ENCODE data around the gene CADPS2.

Gene CADPS2

DNA sequence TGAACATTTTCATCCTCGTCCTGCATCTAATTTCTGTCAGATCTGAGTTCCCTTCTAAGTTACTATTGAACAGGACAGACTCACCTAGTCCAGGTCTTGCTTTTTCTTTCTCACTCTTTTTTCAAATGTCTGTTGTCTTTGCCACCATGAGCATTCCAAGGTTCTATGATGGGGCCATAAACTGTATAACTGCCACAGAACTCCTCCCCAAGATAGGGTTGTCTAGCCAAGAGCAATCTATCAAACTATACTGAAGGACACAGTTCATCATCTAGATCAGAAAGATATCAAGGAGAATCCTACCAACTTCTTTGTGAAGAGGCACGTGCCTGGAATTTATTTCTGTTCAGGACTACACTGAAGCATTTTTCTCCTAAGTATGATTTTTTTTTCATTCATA lies 531.6 kb downstream of the CADPS2 start:
- H3K79me2 ChIP-seq (ENCODE audit: insufficient read depth, low read length): no peaks in the 10 kb centered on the region
- no peaks in the 10 kb centered on the region for H3F3A ChIP-seq (ENCODE audit: insufficient read depth)
- H4K20me1 ChIP-seq (ENCODE audit: low read depth, low read length): no peaks in the 10 kb centered on the region
- H2AFZ ChIP-seq (ENCODE audit: low read depth, low read length, severe bottlenecking): no peak overlapping the region
- no peak overlapping the region for H3K9ac ChIP-seq (ENCODE audit: low read length)
- TF ChIP-seq EZH2phosphoT487 (conservative IDR thresholded peaks at IDR 0.05; ENCODE audit: low read length): no peak
- TF ChIP-seq, protein P1, sequence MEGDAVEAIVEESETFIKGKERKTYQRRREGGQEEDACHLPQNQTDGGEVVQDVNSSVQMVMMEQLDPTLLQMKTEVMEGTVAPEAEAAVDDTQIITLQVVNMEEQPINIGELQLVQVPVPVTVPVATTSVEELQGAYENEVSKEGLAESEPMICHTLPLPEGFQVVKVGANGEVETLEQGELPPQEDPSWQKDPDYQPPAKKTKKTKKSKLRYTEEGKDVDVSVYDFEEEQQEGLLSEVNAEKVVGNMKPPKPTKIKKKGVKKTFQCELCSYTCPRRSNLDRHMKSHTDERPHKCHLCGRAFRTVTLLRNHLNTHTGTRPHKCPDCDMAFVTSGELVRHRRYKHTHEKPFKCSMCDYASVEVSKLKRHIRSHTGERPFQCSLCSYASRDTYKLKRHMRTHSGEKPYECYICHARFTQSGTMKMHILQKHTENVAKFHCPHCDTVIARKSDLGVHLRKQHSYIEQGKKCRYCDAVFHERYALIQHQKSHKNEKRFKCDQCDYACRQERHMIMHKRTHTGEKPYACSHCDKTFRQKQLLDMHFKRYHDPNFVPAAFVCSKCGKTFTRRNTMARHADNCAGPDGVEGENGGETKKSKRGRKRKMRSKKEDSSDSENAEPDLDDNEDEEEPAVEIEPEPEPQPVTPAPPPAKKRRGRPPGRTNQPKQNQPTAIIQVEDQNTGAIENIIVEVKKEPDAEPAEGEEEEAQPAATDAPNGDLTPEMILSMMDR (IDR thresholded peaks at IDR 0.05; ENCODE audit: insufficient read depth, low read length, poor library complexity, severe bottlenecking): no peak
- no peaks in the 10 kb centered on the region for H3K9me2 ChIP-seq (replicated peaks; ENCODE audit: insufficient read depth, low read length)
- no peak overlapping the region for H3K4me2 ChIP-seq (ENCODE audit: low read depth, low read length, poor library complexity, severe bottlenecking)
- no peak overlapping the region for H3K27ac ChIP-seq (ENCODE audit: low read depth, low read length)
- no peaks in the 10 kb centered on the region for H3K9me3 ChIP-seq (ENCODE audit: insufficient read depth, low read length)
- H3K27me3 ChIP-seq (ENCODE audit: low read length): no peaks in the 10 kb centered on the region
- no peaks in the 10 kb centered on the region for H3K36me3 ChIP-seq (ENCODE audit: low read length)
- no peak overlapping the region for H3K4me3 ChIP-seq (ENCODE audit: insufficient read depth, low read length, poor library complexity, severe bottlenecking)

DNA sequence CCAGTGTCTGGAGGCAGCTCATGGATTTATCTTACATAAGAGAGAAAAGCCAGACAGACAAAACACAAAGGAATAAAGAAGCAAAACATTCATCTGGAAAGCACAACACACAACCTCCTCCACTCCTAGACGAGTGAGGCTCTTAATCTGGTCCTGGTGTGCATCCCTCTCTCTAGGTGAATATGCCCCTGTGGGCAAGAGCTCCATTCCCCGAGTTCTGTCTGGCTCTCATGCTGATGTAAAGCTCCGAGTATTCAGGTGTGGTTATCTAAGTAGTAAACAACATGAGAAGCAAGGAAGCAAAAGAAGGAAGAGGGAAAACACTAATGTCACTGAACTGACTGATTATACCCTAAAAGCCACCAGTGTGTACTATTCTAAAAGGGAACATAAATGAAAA lies 533.8 kb downstream of the CADPS2 start:
- Histone ChIP-seq H3K4me3 (ENCODE audit: insufficient read depth, low read length, poor library complexity, severe bottlenecking) (no peak overlapping the region), H3F3A (ENCODE audit: insufficient read depth) (no peaks in the 10 kb centered on the region), H3K27ac (ENCODE audit: low read depth, low read length) (no peak overlapping the region), H3K4me2 (ENCODE audit: low read depth, low read length, poor library complexity, severe bottlenecking) (no peak overlapping the region), H3K79me2 (ENCODE audit: insufficient read depth, low read length) (no peaks in the 10 kb centered on the region), H3K27me3 (ENCODE audit: low read length) (no peaks in the 10 kb centered on the region), H3K9ac (ENCODE audit: low read length) (no peak overlapping the region), H3K9me2 (replicated peaks; ENCODE audit: insufficient read depth, low read length) (no peaks in the 10 kb centered on the region), H2AFZ (ENCODE audit: low read depth, low read length, severe bottlenecking) (no peak overlapping the region), H3K9me3 (ENCODE audit: insufficient read depth, low read length) (no peaks in the 10 kb centered on the region), H3K36me3 (ENCODE audit: low read length) (no peaks in the 10 kb centered on the region), H4K20me1 (ENCODE audit: low read depth, low read length) (no peaks in the 10 kb centered on the region)
- TF ChIP-seq EZH2phosphoT487 (conservative IDR thresholded peaks at IDR 0.05; ENCODE audit: low read length): no peak
- TF ChIP-seq, protein P1 (IDR thresholded peaks at IDR 0.05; ENCODE audit: insufficient read depth, low read length, poor library complexity, severe bottlenecking): no peak

DNA sequence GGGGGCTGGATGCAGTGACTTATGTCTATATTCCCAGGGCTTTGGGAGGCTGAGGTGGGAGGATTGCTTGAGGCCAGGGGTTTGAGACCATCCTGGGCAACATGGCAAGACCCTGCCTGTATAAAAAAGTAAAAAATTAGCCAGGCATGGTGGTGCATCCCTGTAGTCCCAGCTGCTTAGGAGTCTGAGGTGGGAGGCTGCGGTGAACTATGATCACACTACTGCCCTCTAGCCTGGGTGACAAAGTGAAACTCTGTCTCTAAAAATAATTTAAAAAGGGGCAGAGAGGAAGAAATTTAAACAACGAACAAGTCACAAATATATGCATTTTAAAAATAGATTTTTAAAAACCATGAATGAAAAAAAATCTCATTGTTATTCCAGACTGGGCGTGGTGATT lies 535.6 kb downstream of the CADPS2 start:
- TF ChIP-seq, protein P1 (IDR thresholded peaks at IDR 0.05; ENCODE audit: insufficient read depth, low read length, poor library complexity, severe bottlenecking): no peak
- Histone ChIP-seq H3K9ac (ENCODE audit: low read length) (no peak overlapping the region), H3K27me3 (ENCODE audit: low read length) (no peaks in the 10 kb centered on the region), H2AFZ (ENCODE audit: low read depth, low read length, severe bottlenecking) (no peak overlapping the region), H3K79me2 (ENCODE audit: insufficient read depth, low read length) (no peaks in the 10 kb centered on the region), H3K9me3 (ENCODE audit: insufficient read depth, low read length) (no peaks in the 10 kb centered on the region), H3K27ac (ENCODE audit: low read depth, low read length) (no peak overlapping the region), H3K36me3 (ENCODE audit: low read length) (no peaks in the 10 kb centered on the region), H3K9me2 (replicated peaks; ENCODE audit: insufficient read depth, low read length) (no peaks in the 10 kb centered on the region), H3K4me2 (ENCODE audit: low read depth, low read length, poor library complexity, severe bottlenecking) (no peak overlapping the region), H3K4me3 (ENCODE audit: insufficient read depth, low read length, poor library complexity, severe bottlenecking) (no peak overlapping the region), H4K20me1 (ENCODE audit: low read depth, low read length) (no peaks in the 10 kb centered on the region), H3F3A (ENCODE audit: insufficient read depth) (no peaks in the 10 kb centered on the region)

DNA sequence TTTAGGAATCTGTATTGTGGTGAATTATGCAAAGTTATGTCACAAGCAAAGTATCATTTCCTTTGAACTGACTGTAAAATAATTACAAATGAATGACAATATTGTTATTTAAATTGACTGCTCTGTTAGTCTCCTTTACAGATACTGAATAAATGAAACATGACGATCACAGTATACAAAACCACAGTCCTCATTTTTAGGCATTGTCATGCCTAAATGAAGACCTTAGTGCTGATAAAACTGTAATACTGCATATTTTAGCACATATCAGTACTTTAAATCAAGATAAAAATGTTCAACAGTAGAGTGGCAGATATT lies 542.0 kb downstream of the CADPS2 start:
- H3K79me2 ChIP-seq (ENCODE audit: insufficient read depth, low read length): no peaks in the 10 kb centered on the region
- H4K20me1 ChIP-seq (ENCODE audit: low read depth, low read length): no peaks in the 10 kb centered on the region
- H3K27me3 ChIP-seq (ENCODE audit: low read length): no peaks in the 10 kb centered on the region
- no peaks in the 10 kb centered on the region for H3K36me3 ChIP-seq (ENCODE audit: low read length)
- H3K27ac ChIP-seq (ENCODE audit: low read depth, low read length): no peak overlapping the region
- H3K9me2 ChIP-seq (replicated peaks; ENCODE audit: insufficient read depth, low read length): no peaks in the 10 kb centered on the region
- no peak overlapping the region for H3K4me2 ChIP-seq (ENCODE audit: low read depth, low read length, poor library complexity, severe bottlenecking)
- no peaks in the 10 kb centered on the region for H3K9me3 ChIP-seq (ENCODE audit: insufficient read depth, low read length)
- H2AFZ ChIP-seq (ENCODE audit: low read depth, low read length, severe bottlenecking): no peak overlapping the region
- H3F3A ChIP-seq (ENCODE audit: insufficient read depth): no peaks in the 10 kb centered on the region
- no peak overlapping the region for H3K9ac ChIP-seq (ENCODE audit: low read length)
- TF ChIP-seq, protein P1 (IDR thresholded peaks at IDR 0.05; ENCODE audit: insufficient read depth, low read length, poor library complexity, severe bottlenecking): no peak
- TF ChIP-seq EZH2phosphoT487 (conservative IDR thresholded peaks at IDR 0.05; ENCODE audit: low read length): no peak
- H3K4me3 ChIP-seq (ENCODE audit: insufficient read depth, low read length, poor library complexity, severe bottlenecking): no peak overlapping the region
